ENCODE results near the gene NAP1L3.

The NAP1L3 gene

GRCh38 chrX:93673056-93673868 is at the start of gene NAP1L3:
Gene NAP1L3, minus strand, starts transcription at chrX:93673578. Its CDS starts 274 bp downstream, at chrX:93673304.
- DNase-seq = peak; percentile 81

GRCh38 chrX:93711076-93711475 is 37.7 kb upstream of the NAP1L3 start:
- no peak for DNase-seq

GRCh38 chrX:93703701-93704100 is 30.3 kb upstream of the NAP1L3 start:
- DNase-seq = no peak

GRCh38 chrX:93695981-93696380 is 22.6 kb upstream of the NAP1L3 start:
- DNase-seq = no peak

- DNase-seq = peak; percentile 40
Observed at GRCh38 chrX:93673869-93674271, 492 bp upstream of the NAP1L3 start, which contains the start of gene FAM133A. Gene FAM133A, plus strand, starts transcription at chrX:93674206. Its CDS starts 35,214 bp downstream, at chrX:93709420.

GRCh38 chrX:93660575-93660974 is 12.8 kb downstream of the NAP1L3 start:
- DNase-seq = no peak

GRCh38 chrX:93649381-93649780 is 24.0 kb downstream of the NAP1L3 start:
- no peak for DNase-seq

GRCh38 chrX:93637591-93637990 is 35.8 kb downstream of the NAP1L3 start:
- DNase-seq = no peak

Data from right forelimb (tissue), 1 donor.